ENCODE measurements around the gene RAMP1. TPM values are rescaled to one million over a fixed set of nuclear protein-coding genes. Genes with fewer than 3 reads are reported as not detected.

Gene RAMP1
- total and polyA plus RNA-seq, 2 of the 4 experiments (the other 2 are of a cell fraction): 15.8 to 77.1 TPM

DNA sequence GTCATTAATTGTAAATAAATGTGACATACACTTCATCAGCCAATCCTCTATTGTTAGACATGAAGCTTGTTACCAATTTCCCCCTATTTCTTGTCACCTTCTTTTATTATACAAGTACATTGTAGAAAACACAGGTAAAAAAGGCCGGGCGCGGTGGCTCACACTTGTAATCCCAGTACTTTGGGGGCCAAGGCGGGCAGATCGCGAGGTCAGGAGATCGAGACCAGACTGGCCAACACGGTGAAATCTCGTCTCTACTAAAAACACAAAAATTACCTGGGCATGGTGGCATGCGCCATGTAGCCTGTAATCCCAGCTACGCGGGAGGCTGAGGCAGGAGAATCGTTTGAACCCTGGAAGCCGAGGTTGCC lies 64.7 kb downstream of the RAMP1 start:
- H4K8ac ChIP-seq (ENCODE audit: low read depth in 2 of 2, low read length in 2 of 2): no peak overlapping the region
- dilution Hi-C loops (cut with HindIII; ENCODE audit: low sequenced_read_pairs, unreplicated experiment) (no loop called here), intact Hi-C loops (cut with micrococcal nuclease) (no loop called here), in situ Hi-C loops (cut with MboI; ENCODE audit: low sequenced_read_pairs) (no loop called here)
- H2AK9ac ChIP-seq (replicated peaks; ENCODE audit: low read depth, low read length, poor library complexity): no peak overlapping the region
- H3K36me3 ChIP-seq (ENCODE audit: control insufficient read depth, insufficient read depth, low read length): no peaks in the 10 kb centered on the region
- no CpG with 5 or more reads among the region's 14 CpGs for WGBS, 2 experiments (ENCODE audit: extremely low coverage in 2 of 2, insufficient read length in 1 of 2)
- no peaks in the 10 kb centered on the region for H3K9me3 ChIP-seq (ENCODE audit: control insufficient read depth, insufficient read depth, low read length)
- H3K14ac ChIP-seq (replicated peaks; ENCODE audit: low read depth, low read length): no peak overlapping the region
- no peaks in the 10 kb centered on the region for H3K79me1 ChIP-seq (ENCODE audit: low read depth in 1 of 2, low read length in 2 of 2)
- H2BK15ac ChIP-seq (ENCODE audit: low read depth, low read length): no peak overlapping the region
- H3K27ac ChIP-seq (ENCODE audit: insufficient read depth, low read length): no peak overlapping the region
- no peak overlapping the region for H3K4me2 ChIP-seq (ENCODE audit: low read depth, low read length)
- no peak overlapping the region for H2BK5ac ChIP-seq (ENCODE audit: low read depth, low read length, poor library complexity, severe bottlenecking)
- H3K4ac ChIP-seq (ENCODE audit: low read depth, low read length): peak overlapping the region; percentile 29; the same call in 1 of the 2 replicates
- H3K18ac ChIP-seq (ENCODE audit: low read depth, low read length): no peak overlapping the region
- no peak overlapping the region for H2BK20ac ChIP-seq (ENCODE audit: low read depth, low read length)
- no TSS peak for BruUV-seq (replicated peaks)
- H3K23ac ChIP-seq (ENCODE audit: low read depth, low read length): no peak overlapping the region
- H3K4me3 ChIP-seq (ENCODE audit: insufficient read depth, low read depth, low read length): no peak overlapping the region
- H3K4me1 ChIP-seq (ENCODE audit: control insufficient read depth, insufficient read depth, low read length): peaks cover 2% of the 10 kb centered on the region; the same call in 1 of the 2 replicates
- no peak overlapping the region for H2BK120ac ChIP-seq (ENCODE audit: low read depth, low read length)
- no peak for DNase-seq
- ChIA-PET POLR2A (ENCODE audit: unreplicated experiment) (no interaction called here), CTCF (interaction anchor here (0.6 to 0.7 kb wide), 3 partner anchors 19 to 337 kb away, joined by 3 to 5 read pairs (median 3); no protein-coding TSS in a partner anchor)
- H4K20me1 ChIP-seq (ENCODE audit: insufficient read depth, low read length): no peaks in the 10 kb centered on the region
- TF ChIP-seq CHD1 (IDR thresholded peaks at IDR 0.05; ENCODE audit: low read depth, low read length): no peak
- TF ChIP-seq MAZ (IDR thresholded peaks at IDR 0.05; ENCODE audit: borderline replicate concordance, low read depth, low read length): no peak
- TF ChIP-seq FOS (IDR thresholded peaks at IDR 0.05; ENCODE audit: low read depth, low read length): no peak
- no peak for TF ChIP-seq MAFK (IDR thresholded peaks at IDR 0.05; ENCODE audit: low read depth, low read length)
- TF ChIP-seq POLR2A (IDR thresholded peaks at IDR 0.05; ENCODE audit: low read depth, low read length): no peak
- no peak for TF ChIP-seq BHLHE40 (IDR thresholded peaks at IDR 0.05; ENCODE audit: low read depth, low read length)
- TF ChIP-seq CEBPB (IDR thresholded peaks at IDR 0.05; ENCODE audit: low read depth, low read length): no peak
- TF ChIP-seq SMC3 (IDR thresholded peaks at IDR 0.05; ENCODE audit: low read depth, low read length): no peak
- TF ChIP-seq ELK1 (IDR thresholded peaks at IDR 0.05; ENCODE audit: borderline replicate concordance, low read depth, low read length): no peak
- no peak for TF ChIP-seq RFX5 (IDR thresholded peaks at IDR 0.05; ENCODE audit: low read depth, low read length)
- no peak for TF ChIP-seq MXI1 (IDR thresholded peaks at IDR 0.05; ENCODE audit: borderline replicate concordance, low read depth, low read length)
- H4K5ac ChIP-seq (ENCODE audit: low read depth, low read length): no peak overlapping the region
- no peak overlapping the region for H3K9ac ChIP-seq (ENCODE audit: low read depth, low read length)
- peaks cover 3% of the 10 kb centered on the region for H3K27me3 ChIP-seq (ENCODE audit: control insufficient read depth, insufficient read depth, low read length)
- H3K56ac ChIP-seq (ENCODE audit: extremely low read depth, insufficient read depth, low read length): no peak overlapping the region
- no peaks in the 10 kb centered on the region for H3K9me1 ChIP-seq (ENCODE audit: insufficient read depth, low read length)
- H2AK5ac ChIP-seq (ENCODE audit: low read depth, low read length): 0 out of 2 replicates have a peak overlapping the region, but pooled peaks have one; percentile 16
- ATAC-seq (ENCODE audit: low read depth): no peak
- H4K91ac ChIP-seq (ENCODE audit: insufficient read depth, low read depth, low read length): no peak overlapping the region
- no peak overlapping the region for H2AFZ ChIP-seq (replicated peaks; ENCODE audit: low read length, poor library complexity)
